GM12873 (cell line): ENCODE results near the gene SP8.

Experiments
- CTCF ChIP-seq: IDR thresholded peaks from 2 replicates; pipeline ENCODE4 v1.5.1; 2012; ENCODE audit warnings: low read depth, mild to moderate bottlenecking, moderate library complexity, low read length, control low read depth; ENCODE audit not compliant: insufficient read depth; ENCODE audit errors: missing control alignments

SP8 gene

GRCh38 chr7:20786779-20787659 lies at the start of gene SP8:
SP8 (minus strand) TSS chr7:20786886; CDS start chr7:20786798, 88 bp downstream.
- TF ChIP-seq CTCF: no peak

- TF ChIP-seq CTCF: no peak
Observed at GRCh38 chr7:20835111-20835750, 48.5 kb upstream of the SP8 start.

GRCh38 chr7:20834656-20835055 lies 48.0 kb upstream of the SP8 start:
- peak; percentile 21 for TF ChIP-seq CTCF

GRCh38 chr7:20831956-20832355 lies 45.3 kb upstream of the SP8 start:
- no peak for TF ChIP-seq CTCF

- no peak for TF ChIP-seq CTCF
Observed at GRCh38 chr7:20831451-20831850, 44.8 kb upstream of the SP8 start.

GRCh38 chr7:20828947-20829346 lies 42.3 kb upstream of the SP8 start:
- TF ChIP-seq CTCF: no peak

GRCh38 chr7:20827172-20827571 lies 40.5 kb upstream of the SP8 start:
- TF ChIP-seq CTCF: no peak
